Measurements from ENCODE around the gene NRG4.
A peak's percentile ranks its signal among the peaks of the same experiment; 100 is the strongest.
"Not testable (repeated sequence)": the region's sequence is repeated elsewhere in the genome, so short reads cannot be mapped to it uniquely, and the experiment has no call there.

NRG4 gene

DNA sequence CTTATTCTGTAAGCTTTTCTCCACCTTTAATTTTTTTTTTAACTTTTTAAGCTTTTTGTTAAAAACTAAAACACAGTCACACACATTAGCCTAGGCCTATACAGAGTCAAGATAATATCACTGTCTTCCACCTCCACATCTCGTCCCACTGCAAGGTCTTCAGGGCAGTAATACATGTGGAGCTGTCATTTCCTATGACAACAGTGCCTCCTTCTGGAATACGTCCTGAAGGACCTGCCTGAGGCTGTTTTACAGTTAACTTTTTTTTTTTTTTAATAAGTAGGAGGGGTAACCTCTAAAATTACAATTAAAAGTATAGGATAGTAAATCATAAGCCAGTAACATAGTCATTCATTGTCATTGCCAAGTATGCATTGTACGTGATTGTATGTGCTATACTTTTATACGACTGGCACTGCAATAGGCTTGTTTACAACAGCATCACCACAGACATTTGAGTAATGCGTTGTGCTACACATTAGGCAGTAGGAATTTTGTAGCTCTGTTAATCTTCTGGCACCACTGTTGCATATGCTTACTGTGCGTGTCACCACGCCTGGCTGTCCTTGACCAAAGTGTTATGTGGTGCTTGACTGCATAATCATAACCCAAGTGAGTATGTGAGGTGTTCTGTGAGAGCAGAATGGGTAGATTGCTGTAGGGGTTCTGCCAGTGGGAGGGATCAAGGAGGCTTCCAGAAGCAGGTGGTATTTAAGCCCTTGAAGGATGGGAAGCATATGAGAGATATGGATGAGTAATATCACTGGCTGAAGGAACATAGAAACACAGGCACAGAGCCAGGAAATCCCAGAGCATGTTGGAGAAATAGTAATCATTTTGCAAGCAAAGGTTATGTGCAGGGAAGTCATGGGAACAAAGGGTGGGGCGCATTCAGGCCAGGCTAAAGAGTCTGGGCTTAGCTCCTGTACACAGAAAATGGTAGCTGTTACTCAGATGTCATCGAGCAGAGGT, 90.2 kb downstream of the NRG4 start:
- no peak for DNase-seq (ENCODE audit: low read depth)
- TF ChIP-seq, protein P1, sequence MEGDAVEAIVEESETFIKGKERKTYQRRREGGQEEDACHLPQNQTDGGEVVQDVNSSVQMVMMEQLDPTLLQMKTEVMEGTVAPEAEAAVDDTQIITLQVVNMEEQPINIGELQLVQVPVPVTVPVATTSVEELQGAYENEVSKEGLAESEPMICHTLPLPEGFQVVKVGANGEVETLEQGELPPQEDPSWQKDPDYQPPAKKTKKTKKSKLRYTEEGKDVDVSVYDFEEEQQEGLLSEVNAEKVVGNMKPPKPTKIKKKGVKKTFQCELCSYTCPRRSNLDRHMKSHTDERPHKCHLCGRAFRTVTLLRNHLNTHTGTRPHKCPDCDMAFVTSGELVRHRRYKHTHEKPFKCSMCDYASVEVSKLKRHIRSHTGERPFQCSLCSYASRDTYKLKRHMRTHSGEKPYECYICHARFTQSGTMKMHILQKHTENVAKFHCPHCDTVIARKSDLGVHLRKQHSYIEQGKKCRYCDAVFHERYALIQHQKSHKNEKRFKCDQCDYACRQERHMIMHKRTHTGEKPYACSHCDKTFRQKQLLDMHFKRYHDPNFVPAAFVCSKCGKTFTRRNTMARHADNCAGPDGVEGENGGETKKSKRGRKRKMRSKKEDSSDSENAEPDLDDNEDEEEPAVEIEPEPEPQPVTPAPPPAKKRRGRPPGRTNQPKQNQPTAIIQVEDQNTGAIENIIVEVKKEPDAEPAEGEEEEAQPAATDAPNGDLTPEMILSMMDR (IDR thresholded peaks at IDR 0.05; ENCODE audit: low read depth, low read length, missing control alignments), result peak; percentile 25
- no peak overlapping the region for H3K4me3 ChIP-seq (ENCODE audit: low read depth, low read length)

DNA sequence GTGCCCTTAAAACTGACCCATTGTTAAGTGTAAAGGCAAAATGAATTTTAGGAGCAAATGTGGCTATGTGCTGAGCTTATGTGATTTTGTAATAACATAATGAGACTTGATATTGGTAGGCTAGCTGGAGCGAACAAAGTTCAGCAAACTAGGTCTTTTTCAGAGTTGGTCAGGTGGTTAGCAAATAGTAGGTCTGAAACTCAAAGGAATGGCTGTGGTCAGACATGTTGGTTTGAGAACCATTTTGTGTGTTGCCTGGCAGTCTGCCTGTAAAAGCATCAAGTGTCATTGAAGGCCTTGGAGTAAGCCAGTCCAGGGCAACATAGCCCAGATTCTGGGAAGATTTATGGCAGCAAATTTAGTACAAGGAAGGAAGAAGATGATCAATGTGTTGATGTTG, 92.1 kb downstream of the NRG4 start:
- DNase-seq (ENCODE audit: low read depth), result no peak
- TF ChIP-seq, protein P1 (IDR thresholded peaks at IDR 0.05; ENCODE audit: low read depth, low read length, missing control alignments), result no peak
- no peak overlapping the region for H3K4me3 ChIP-seq (ENCODE audit: low read depth, low read length)

DNA sequence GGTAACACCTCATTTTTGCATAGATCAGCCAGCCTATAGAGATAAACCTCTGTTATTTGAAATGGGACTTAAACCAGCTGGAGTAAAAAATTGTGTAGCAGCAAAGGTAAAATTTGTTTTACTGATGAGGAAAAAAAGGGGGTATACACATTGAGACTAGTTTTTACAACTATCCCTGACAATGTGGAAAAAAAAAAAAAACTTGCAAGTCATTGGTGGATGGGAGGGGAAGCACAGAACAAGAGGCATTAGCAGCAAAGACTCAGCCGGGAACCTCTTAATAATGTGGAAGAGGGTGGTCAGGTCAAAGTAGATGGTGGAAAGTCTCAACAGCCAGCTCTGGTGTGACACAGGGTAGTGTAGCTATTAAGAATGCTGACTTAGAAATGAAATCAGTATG, 94.1 kb downstream of the NRG4 start:
- DNase-seq (ENCODE audit: low read depth), result no peak
- TF ChIP-seq, protein P1 (IDR thresholded peaks at IDR 0.05; ENCODE audit: low read depth, low read length, missing control alignments), result no peak
- H3K4me3 ChIP-seq (ENCODE audit: low read depth, low read length), result no peak overlapping the region

DNA sequence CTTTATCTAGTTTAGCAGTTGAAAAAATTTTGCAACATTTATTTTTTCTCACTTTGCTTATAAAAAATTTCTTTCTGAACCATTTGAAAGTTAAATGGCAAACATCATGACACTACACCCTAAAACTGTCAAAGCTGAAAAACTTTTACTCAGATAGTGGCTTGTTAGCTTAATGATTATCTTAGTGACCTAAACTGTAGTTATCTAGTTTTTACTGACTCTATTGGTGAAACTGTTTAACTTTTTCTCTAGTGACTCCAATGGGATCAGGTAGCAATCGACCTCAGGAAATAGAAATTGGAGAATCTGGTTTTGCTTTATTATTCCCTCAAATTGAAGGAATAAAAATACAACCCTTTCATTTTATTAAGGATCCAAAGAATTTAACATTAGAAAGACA, 95.2 kb downstream of the NRG4 start:
- DNase-seq (ENCODE audit: low read depth), result no peak
- TF ChIP-seq, protein P1 (IDR thresholded peaks at IDR 0.05; ENCODE audit: low read depth, low read length, missing control alignments), result no peak
- no peak overlapping the region for H3K4me3 ChIP-seq (ENCODE audit: low read depth, low read length)

DNA sequence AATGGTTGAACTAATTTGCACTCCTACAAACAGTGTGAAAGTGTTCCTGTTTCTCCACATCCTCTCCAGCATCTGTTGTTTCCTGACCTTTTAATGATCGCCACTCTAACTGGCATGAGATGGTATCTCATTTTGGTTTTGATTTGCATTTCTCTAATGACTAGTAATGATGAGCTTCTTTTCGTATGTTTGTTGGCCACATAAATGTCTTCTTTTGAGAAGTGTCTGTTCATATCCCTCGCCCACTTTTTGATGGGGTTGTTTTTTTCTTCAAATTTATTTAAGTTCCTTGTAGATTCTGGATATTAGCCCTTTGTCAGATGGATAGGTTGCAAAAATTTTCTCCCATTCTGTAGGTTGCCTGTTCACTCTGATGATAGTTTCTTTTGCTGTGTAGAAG, 101.9 kb downstream of the NRG4 start:
- H3K4me3 ChIP-seq (ENCODE audit: low read depth, low read length); DNase-seq (ENCODE audit: low read depth): not testable (repeated sequence)

DNA sequence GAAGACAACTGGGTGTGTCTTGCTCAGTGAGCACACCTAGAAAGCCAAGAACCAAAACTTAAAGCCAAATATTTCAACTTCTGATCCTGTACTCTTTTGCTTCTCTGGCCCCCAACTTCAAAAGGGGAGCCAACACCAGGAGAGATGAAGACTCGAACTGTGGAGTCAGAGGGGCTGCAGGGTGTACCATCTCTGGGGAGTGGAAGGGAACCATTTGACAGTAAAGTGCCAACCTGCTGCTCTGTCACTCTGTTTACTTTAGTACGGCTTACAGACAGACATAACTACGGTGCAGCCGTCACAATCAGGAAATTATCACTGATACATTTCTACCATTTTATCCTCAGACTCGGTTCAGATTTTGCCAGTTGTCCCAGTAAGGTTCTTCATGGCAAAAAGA, 107.0 kb downstream of the NRG4 start:
- TF ChIP-seq, protein P1 (IDR thresholded peaks at IDR 0.05; ENCODE audit: low read depth, low read length, missing control alignments), result no peak
- DNase-seq (ENCODE audit: low read depth), result no peak
- peak overlapping the region; percentile 14; the same call in 1 of the 2 replicates for H3K4me3 ChIP-seq (ENCODE audit: low read depth, low read length)

DNA sequence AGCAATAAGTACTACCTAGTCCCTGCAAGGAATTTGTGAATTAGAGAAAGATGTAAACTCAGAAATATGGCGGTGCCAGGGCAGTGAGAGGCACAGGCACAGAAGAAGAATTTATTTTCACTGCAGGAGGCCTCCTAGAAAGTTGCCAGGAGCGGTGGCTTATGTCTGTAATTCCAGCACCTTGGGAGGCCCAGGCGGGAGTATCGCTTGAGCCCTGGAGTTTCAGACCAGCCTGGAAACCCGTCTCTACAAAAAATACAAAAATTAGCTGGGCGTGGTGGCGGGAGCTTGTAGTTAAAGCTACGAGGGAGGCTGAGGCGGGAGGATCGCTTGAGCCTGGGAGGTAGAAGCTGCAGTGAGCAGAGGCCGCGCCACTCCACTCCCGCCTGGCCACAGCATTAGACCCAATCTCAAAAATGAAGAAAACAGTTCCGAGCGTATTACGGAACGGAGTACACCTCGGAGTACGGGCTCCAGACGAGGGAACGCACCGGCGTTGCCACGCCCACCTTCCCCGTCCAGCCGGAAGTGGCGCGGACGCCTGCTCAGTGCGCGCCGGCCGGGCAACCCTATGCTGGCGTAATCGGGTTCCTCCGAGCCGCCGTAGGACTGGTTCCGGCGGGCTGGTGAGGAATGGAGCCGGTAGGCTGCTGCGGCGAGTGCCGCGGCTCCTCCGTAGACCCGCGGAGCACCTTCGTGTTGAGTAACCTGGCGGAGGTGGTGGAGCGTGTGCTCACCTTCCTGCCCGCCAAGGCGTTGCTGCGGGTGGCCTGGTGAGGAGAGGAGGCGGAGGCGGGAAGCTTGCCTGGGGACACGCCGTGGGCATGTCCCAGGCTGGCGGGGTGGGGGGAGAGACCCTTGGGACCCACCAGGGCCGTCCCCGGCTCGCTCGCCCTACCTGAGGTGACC, 108.6 kb downstream of the NRG4 start, which contains the start of gene FBXO22:
Gene FBXO22 (plus strand): TSS at position 548 of the 909 bp plus-strand sequence. CDS start 86 bp downstream, at position 634.
- TF ChIP-seq, protein P1 (IDR thresholded peaks at IDR 0.05; ENCODE audit: low read depth, low read length, missing control alignments), result no peak
- peak; percentile 76 for DNase-seq (ENCODE audit: low read depth)

More for the DNA sequence above, 108.6 kb downstream of the NRG4 start, which contains the start of gene FBXO22:
- H3K4me3 ChIP-seq (ENCODE audit: low read depth, low read length), result peak within 1 kb of the TSS; percentile 78

Data from GM12864 (cell line).